ENCODE results near the gene GABRB1. TPM values are rescaled to one million over a fixed set of nuclear protein-coding genes. Genes with fewer than 3 reads are reported as not detected.

The GABRB1 gene
- total RNA-seq, 2 experiments from 2014 or later, result not detected

GRCh38 chr4:47415719-47416118 is 384.4 kb downstream of the GABRB1 start:
- intact Hi-C loops (cut with DNase I, micrococcal nuclease), result no loop called here
- DNase-seq (no peak), ATAC-seq (no peak)
- Mint-ChIP-seq H3K9me3 (ENCODE audit: low read depth) (no peaks in the 10 kb centered on the region), H3K36me3 (ENCODE audit: low read depth) (no peaks in the 10 kb centered on the region), H3K4me1 (no peaks in the 10 kb centered on the region), H3K27ac (no peak overlapping the region), H3K4me3 (no peak overlapping the region), H3K27me3 (peaks cover 4% of the 10 kb centered on the region)
- POLR2A ChIA-PET, result no interaction called here
- CTCF ChIA-PET, result interaction anchor here (0.6 kb wide), 1 partner anchor 92 kb away, joined by 3 read pairs; no protein-coding TSS in a partner anchor

- ATAC-seq, result no peak
- no peak overlapping the region for H3K4me3 Mint-ChIP-seq
- peaks cover 12% of the 10 kb centered on the region for H3K27me3 Mint-ChIP-seq
- H3K27ac Mint-ChIP-seq, result no peak overlapping the region
- ChIA-PET CTCF (no interaction called here), POLR2A (no interaction called here)
- DNase-seq, result no peak
- H3K9me3 Mint-ChIP-seq (ENCODE audit: low read depth), result no peaks in the 10 kb centered on the region
- no peaks in the 10 kb centered on the region for H3K4me1 Mint-ChIP-seq
- intact Hi-C loops (cut with DNase I, micrococcal nuclease), result no loop called here
- no peaks in the 10 kb centered on the region for H3K36me3 Mint-ChIP-seq (ENCODE audit: low read depth)
Measured at GRCh38 chr4:47418147-47418546, 386.8 kb downstream of the GABRB1 start.

- no peak overlapping the region for H3K27ac Mint-ChIP-seq
- ChIA-PET POLR2A (no interaction called here), CTCF (no interaction called here)
- intact Hi-C loops (cut with DNase I, micrococcal nuclease), result no loop called here
- no peaks in the 10 kb centered on the region for H3K9me3 Mint-ChIP-seq (ENCODE audit: low read depth)
- H3K4me3 Mint-ChIP-seq, result no peak overlapping the region
- DNase-seq (no peak), ATAC-seq (no peak)
- H3K27me3 Mint-ChIP-seq, result peaks cover 12% of the 10 kb centered on the region
- no peaks in the 10 kb centered on the region for H3K36me3 Mint-ChIP-seq (ENCODE audit: low read depth)
- no peaks in the 10 kb centered on the region for H3K4me1 Mint-ChIP-seq
Measured at GRCh38 chr4:47419296-47419695, 387.9 kb downstream of the GABRB1 start.

DNA sequence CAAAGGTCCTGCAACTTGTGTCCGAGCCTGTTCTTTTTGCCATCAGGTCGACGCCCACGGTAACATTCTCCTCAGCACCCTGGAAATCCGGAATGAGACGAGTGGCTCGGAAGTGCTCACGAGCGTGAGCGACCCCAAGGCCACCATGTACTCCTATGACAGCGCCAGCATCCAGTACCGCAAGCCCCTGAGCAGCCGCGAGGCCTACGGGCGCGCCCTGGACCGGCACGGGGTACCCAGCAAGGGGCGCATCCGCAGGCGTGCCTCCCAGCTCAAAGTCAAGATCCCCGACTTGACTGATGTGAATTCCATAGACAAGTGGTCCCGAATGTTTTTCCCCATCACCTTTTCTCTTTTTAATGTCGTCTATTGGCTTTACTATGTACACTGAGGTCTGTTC is 394.3 kb downstream of the GABRB1 start:
- H3K27me3 Mint-ChIP-seq, result peaks cover 8% of the 10 kb centered on the region
- no peak overlapping the region for H3K27ac Mint-ChIP-seq
- H3K4me1 Mint-ChIP-seq, result no peaks in the 10 kb centered on the region
- intact Hi-C loops (cut with DNase I, micrococcal nuclease), result no loop called here
- no peak for ATAC-seq
- no peaks in the 10 kb centered on the region for H3K36me3 Mint-ChIP-seq (ENCODE audit: low read depth)
- no peak overlapping the region for H3K4me3 Mint-ChIP-seq
- POLR2A ChIA-PET, result no interaction called here
- H3K9me3 Mint-ChIP-seq (ENCODE audit: low read depth), result no peaks in the 10 kb centered on the region
- CTCF ChIA-PET, result no interaction called here
- DNase-seq, result no peak

DNA sequence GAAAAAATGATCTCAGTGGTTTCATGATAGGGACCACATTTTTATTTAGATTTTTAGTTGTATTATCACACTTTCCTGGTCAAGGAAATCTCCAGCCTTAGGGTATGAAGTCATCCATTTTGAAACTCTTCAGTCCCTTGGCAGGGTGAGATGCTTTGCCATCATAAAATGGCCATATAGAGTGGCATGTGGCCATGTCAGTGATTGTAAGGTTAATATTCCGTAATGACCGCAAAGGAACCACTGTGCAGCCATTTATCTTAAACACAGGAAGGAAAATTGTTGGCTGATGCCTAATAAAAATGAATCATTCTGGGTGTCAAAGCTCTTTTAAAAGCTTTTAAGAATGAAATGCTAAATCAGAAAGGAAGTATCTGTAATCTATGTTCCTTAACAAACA is 396.6 kb downstream of the GABRB1 start:
- DNase-seq, result no peak
- Mint-ChIP-seq H3K36me3 (ENCODE audit: low read depth) (no peaks in the 10 kb centered on the region), H3K9me3 (ENCODE audit: low read depth) (no peaks in the 10 kb centered on the region), H3K4me3 (no peak overlapping the region), H3K27ac (no peak overlapping the region), H3K4me1 (no peaks in the 10 kb centered on the region), H3K27me3 (no peaks in the 10 kb centered on the region)
- no peak for ATAC-seq
- ChIA-PET CTCF (no interaction called here), POLR2A (no interaction called here)
- intact Hi-C loops (cut with DNase I, micrococcal nuclease), result no loop called here

DNA sequence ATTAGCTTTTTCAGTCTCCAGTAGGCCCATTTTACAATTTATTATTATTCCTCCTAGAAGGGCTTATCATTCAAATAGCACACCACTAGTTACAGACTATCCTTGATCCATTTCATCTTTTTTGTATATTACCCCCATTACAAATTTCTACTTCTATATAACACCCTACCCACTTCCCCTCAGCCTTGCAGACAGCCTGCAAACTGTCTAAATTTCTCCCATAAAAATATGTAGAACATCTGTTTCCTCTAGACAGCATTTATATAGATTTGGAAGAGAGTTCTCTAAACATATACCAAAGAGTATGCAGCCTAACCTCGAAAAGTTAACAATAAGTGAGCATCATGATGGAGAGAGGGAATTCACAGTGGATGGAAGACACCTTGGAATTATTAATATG is 401.4 kb downstream of the GABRB1 start:
- ChIA-PET POLR2A (no interaction called here), CTCF (no interaction called here)
- intact Hi-C loops (cut with DNase I, micrococcal nuclease), result no loop called here
- DNase-seq, result no peak
- Mint-ChIP-seq H3K27me3 (no peaks in the 10 kb centered on the region), H3K36me3 (ENCODE audit: low read depth) (no peaks in the 10 kb centered on the region), H3K9me3 (ENCODE audit: low read depth) (no peaks in the 10 kb centered on the region), H3K27ac (no peak overlapping the region), H3K4me1 (no peaks in the 10 kb centered on the region), H3K4me3 (no peak overlapping the region)
- no peak for ATAC-seq

GRCh38 chr4:47434931-47435330 is 403.6 kb downstream of the GABRB1 start:
- ChIA-PET POLR2A (no interaction called here), CTCF (no interaction called here)
- Mint-ChIP-seq H3K9me3 (ENCODE audit: low read depth) (no peaks in the 10 kb centered on the region), H3K36me3 (ENCODE audit: low read depth) (no peaks in the 10 kb centered on the region), H3K4me1 (no peaks in the 10 kb centered on the region), H3K4me3 (no peak overlapping the region), H3K27ac (no peak overlapping the region), H3K27me3 (no peaks in the 10 kb centered on the region)
- no peak for ATAC-seq
- no peak for DNase-seq
- intact Hi-C loops (cut with DNase I, micrococcal nuclease), result no loop called here

GRCh38 chr4:47442980-47443379 is 411.6 kb downstream of the GABRB1 start:
- ChIA-PET POLR2A (interaction anchor here (0.8 kb wide), 1 partner anchor 109 kb away, joined by 3 read pairs; no protein-coding TSS in a partner anchor), CTCF (interaction anchor here (0.6 kb wide), 1 partner anchor 239 kb away, joined by 3 read pairs; no protein-coding TSS in a partner anchor)
- DNase-seq, result no peak
- H3K27me3 Mint-ChIP-seq, result no peaks in the 10 kb centered on the region
- intact Hi-C loops (cut with DNase I, micrococcal nuclease), result no loop called here
- no peak for ATAC-seq
- no peak overlapping the region for H3K27ac Mint-ChIP-seq
- H3K4me3 Mint-ChIP-seq, result no peak overlapping the region
- H3K36me3 Mint-ChIP-seq (ENCODE audit: low read depth), result peaks cover 7% of the 10 kb centered on the region
- H3K9me3 Mint-ChIP-seq (ENCODE audit: low read depth), result no peaks in the 10 kb centered on the region
- H3K4me1 Mint-ChIP-seq, result peaks cover 9% of the 10 kb centered on the region

DNA sequence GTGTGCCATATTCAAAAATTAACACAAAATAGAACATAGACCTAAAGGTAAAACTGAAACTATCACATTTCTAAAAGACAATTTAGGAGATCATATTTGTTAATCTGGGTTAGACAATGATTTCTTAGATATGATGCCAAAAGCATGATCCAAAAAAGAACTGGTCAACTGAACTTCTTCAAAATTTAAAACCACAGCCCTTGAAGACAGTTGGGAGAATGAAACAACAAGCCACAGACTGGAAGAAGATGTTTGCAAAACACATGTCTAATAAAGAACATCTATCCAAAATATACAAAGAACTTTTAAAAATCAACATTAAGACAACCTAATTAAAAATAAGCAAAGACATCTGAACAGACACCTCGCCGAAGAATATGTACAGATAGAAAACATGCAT is 412.7 kb downstream of the GABRB1 start:
- peaks cover 7% of the 10 kb centered on the region for H3K36me3 Mint-ChIP-seq (ENCODE audit: low read depth)
- ChIA-PET CTCF (no interaction called here), POLR2A (no interaction called here)
- H3K4me1 Mint-ChIP-seq, result peaks cover 9% of the 10 kb centered on the region
- no peaks in the 10 kb centered on the region for H3K27me3 Mint-ChIP-seq
- no peak for DNase-seq
- no peaks in the 10 kb centered on the region for H3K9me3 Mint-ChIP-seq (ENCODE audit: low read depth)
- ATAC-seq, result no peak
- intact Hi-C loops (cut with DNase I, micrococcal nuclease), result no loop called here
- no peak overlapping the region for H3K4me3 Mint-ChIP-seq
- H3K27ac Mint-ChIP-seq, result no peak overlapping the region

GRCh38 chr4:47451657-47452056 is 420.3 kb downstream of the GABRB1 start:
- DNase-seq (no peak), ATAC-seq (no peak)
- Mint-ChIP-seq H3K9me3 (ENCODE audit: low read depth) (no peaks in the 10 kb centered on the region), H3K36me3 (ENCODE audit: low read depth) (peaks cover 17% of the 10 kb centered on the region), H3K27ac (no peak overlapping the region), H3K27me3 (no peaks in the 10 kb centered on the region), H3K4me1 (peaks cover 5% of the 10 kb centered on the region), H3K4me3 (no peak overlapping the region)
- POLR2A ChIA-PET, result no interaction called here
- intact Hi-C loops (cut with DNase I, micrococcal nuclease), result no loop called here
- CTCF ChIA-PET, result no interaction called here

- Mint-ChIP-seq H3K27me3 (no peaks in the 10 kb centered on the region), H3K4me3 (peak overlapping the region; percentile 82), H3K9me3 (ENCODE audit: low read depth) (no peaks in the 10 kb centered on the region), H3K4me1 (peaks cover 31% of the 10 kb centered on the region), H3K27ac (peak overlapping the region; percentile 52), H3K36me3 (ENCODE audit: low read depth) (peaks cover 4% of the 10 kb centered on the region)
- no peak for ATAC-seq
- ChIA-PET CTCF (interaction anchor here (0.8 to 2.3 kb wide), 6 partner anchors 22 to 378 kb away, joined by 3 to 18 read pairs (median 3); partner anchors contain the start of gene ATP10D), POLR2A (interaction anchor here (0.7 kb wide), 1 partner anchor 347 kb away, joined by 3 read pairs; no protein-coding TSS in a partner anchor)
- DNase-seq, result peak; percentile 10
- intact Hi-C loops (cut with DNase I, micrococcal nuclease), result loop anchor here (1.0 to 10.0 kb wide), 4 partner anchors 22 to 452 kb away; partner anchors contain the start of genes ATP10D (in 2 of the 2) and NFXL1 (in 2 of the 2)
Measured at GRCh38 chr4:47462799-47463234, 431.4 kb downstream of the GABRB1 start.

- Mint-ChIP-seq H3K4me3 (peak within 1 kb of the TSS; percentile 82), H3K27me3 (no peaks in the 10 kb centered on the region), H3K27ac (peak within 1 kb of the TSS; percentile 52), H3K9me3 (ENCODE audit: low read depth) (no peaks in the 10 kb centered on the region), H3K36me3 (ENCODE audit: low read depth) (peaks cover 4% of the 10 kb centered on the region), H3K4me1 (peaks cover 31% of the 10 kb centered on the region)
- peak; percentile 98 for DNase-seq
- POLR2A ChIA-PET, result interaction anchor here (0.7 kb wide), 1 partner anchor 348 kb away, joined by 3 read pairs; no protein-coding TSS in a partner anchor
- peak; percentile 97 for ATAC-seq
- CTCF ChIA-PET, result interaction anchor here (0.6 to 2.3 kb wide), 7 partner anchors 18 to 377 kb away, joined by 3 to 18 read pairs (median 3); partner anchors contain the start of gene ATP10D
- intact Hi-C loops (cut with DNase I, micrococcal nuclease), result loop anchor here (1.0 to 10.0 kb wide), 4 partner anchors 22 to 451 kb away; partner anchors contain the start of genes ATP10D (in 2 of the 2) and NFXL1 (in 2 of the 2)
Measured at GRCh38 chr4:47463235-47463956, 432.0 kb downstream of the GABRB1 start, which contains the start of gene COMMD8. COMMD8 (minus strand) TSS chr4:47463702; CDS start chr4:47463651, 51 bp downstream.

All from activated CD4-positive, alpha-beta T cell treated with anti-CD3 and anti-CD28 coated beads for 36 hours (primary cell).